SW 1271 (cell line): Measurements from ENCODE around the gene SNCA.

Experiments used
- DNase-seq, 2 experiments: peaks; one replicate each; lab custom pipeline; 2025; lab: John Stamatoyannopoulos, UW

The SNCA gene

GRCh38 chr4:89753601-89754066, 83.3 kb downstream of the SNCA start:
- peak in 1 of 2 experiments; percentile 84 for DNase-seq

- DNase-seq, result no peak
Measured at GRCh38 chr4:89752932-89753598, 83.9 kb downstream of the SNCA start.

GRCh38 chr4:89751416-89751815, 85.5 kb downstream of the SNCA start:
- no peak for DNase-seq

GRCh38 chr4:89746377-89746776, 90.6 kb downstream of the SNCA start:
- DNase-seq, result no peak

- no peak for DNase-seq
Measured at GRCh38 chr4:89745708-89746107, 91.3 kb downstream of the SNCA start.

- no peak for DNase-seq
Measured at GRCh38 chr4:89744914-89745313, 92.0 kb downstream of the SNCA start.

GRCh38 chr4:89741768-89742167, 95.2 kb downstream of the SNCA start:
- no peak for DNase-seq

- DNase-seq, result no peak
Measured at GRCh38 chr4:89739311-89739988, 97.5 kb downstream of the SNCA start.

GRCh38 chr4:89737888-89738287, 99.1 kb downstream of the SNCA start:
- no peak for DNase-seq

- no peak for DNase-seq
Measured at GRCh38 chr4:89733946-89734345, 103.0 kb downstream of the SNCA start.

- no peak for DNase-seq
Measured at GRCh38 chr4:89727238-89727637, 109.7 kb downstream of the SNCA start.

GRCh38 chr4:89725268-89725667, 111.7 kb downstream of the SNCA start:
- no peak for DNase-seq

- no peak for DNase-seq
Measured at GRCh38 chr4:89724716-89725115, 112.2 kb downstream of the SNCA start.

- DNase-seq, result no peak
Measured at GRCh38 chr4:89723096-89723495, 113.9 kb downstream of the SNCA start.

- no peak for DNase-seq
Measured at GRCh38 chr4:89722517-89722916, 114.4 kb downstream of the SNCA start.

GRCh38 chr4:89720981-89721380, 116.0 kb downstream of the SNCA start:
- no peak for DNase-seq

GRCh38 chr4:89719536-89720090, 117.3 kb downstream of the SNCA start:
- no peak for DNase-seq

- no peak for DNase-seq
Measured at GRCh38 chr4:89716893-89717292, 120.1 kb downstream of the SNCA start.

- DNase-seq, result no peak
Measured at GRCh38 chr4:89715631-89716030, 121.3 kb downstream of the SNCA start.

GRCh38 chr4:89712827-89713226, 124.1 kb downstream of the SNCA start:
- no peak for DNase-seq

- DNase-seq, result no peak
Measured at GRCh38 chr4:89712141-89712540, 124.8 kb downstream of the SNCA start.

GRCh38 chr4:89708903-89709421, 128.0 kb downstream of the SNCA start:
- DNase-seq, result no peak

- DNase-seq, result no peak
Measured at GRCh38 chr4:89707467-89707866, 129.5 kb downstream of the SNCA start.
